ENCODE results near the gene GFRAL.

GFRAL gene

DNA sequence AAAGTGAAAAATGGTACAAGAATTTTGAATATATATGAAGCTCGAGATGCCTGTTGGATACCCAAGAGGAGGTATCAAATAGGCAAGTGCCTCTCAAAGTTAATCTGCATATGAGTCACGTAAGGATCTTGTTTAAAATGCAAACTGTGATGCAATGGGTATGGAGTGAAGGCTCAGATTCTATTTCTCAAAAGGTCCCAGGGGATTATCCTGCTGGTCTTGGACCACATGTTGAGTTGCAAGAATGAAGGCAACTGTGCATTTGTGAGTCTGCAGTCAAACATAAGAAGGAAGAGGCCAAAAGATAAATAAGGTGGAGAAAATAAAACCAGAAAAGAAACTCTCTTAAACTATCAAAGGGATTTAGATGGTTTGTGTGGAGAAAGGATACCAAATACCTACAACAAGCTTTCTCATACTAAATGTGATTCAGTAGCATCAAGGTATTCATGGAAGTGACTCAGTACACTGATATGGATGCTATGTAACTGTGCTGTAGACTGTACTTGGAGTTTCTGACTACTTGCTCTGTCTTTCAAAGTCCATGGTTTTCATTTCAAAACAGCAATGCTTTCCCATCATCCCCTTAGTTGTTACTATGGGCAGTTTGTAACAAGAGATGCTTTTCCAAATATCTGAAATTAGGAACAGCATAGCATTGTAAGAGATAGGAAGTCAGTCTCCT lies 106.3 kb downstream of the GFRAL start:
- DNase-seq (ENCODE audit: low read depth in 1 of 2, low spot score in 1 of 2), result no peak

DNA sequence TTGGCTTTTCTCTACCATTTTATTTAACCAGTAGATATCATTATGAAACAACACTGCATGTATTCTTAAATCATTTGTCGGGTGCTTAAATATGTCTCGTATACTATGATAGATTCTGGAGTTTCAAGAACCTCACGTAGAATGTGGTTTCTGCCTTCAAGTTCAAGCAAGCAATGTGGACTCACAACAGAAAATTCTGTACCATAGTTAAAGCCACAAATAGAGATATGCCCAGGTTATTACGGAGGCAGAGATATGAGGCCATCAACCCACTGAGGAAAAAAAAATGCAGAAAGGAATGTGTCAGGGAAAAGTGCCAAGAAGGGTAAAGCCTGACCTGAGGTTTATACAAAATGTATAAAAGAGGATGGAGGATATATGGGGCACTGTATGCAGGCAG lies 109.9 kb downstream of the GFRAL start:
- DNase-seq (ENCODE audit: low read depth in 1 of 2, low spot score in 1 of 2), result no peak

DNA sequence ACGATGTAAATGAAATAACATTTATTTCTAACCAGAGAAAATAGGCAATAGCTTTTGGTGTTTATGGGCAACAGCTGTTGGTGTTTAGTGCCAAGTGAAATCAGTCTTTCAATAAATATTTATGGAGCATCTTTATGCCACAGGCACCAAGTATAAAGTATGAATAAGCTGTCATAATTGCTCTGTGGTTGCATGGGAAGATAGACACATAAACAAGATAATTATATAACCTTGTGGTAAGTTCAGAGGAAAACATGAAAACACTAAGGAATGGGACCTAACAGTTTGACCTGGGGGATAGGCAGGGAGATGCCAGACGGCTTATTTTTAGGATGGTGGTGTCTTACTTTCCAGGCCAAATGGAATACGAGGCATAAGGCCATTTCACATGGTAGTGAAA lies 110.9 kb downstream of the GFRAL start:
- no peak for DNase-seq (ENCODE audit: low read depth in 1 of 2, low spot score in 1 of 2)

DNA sequence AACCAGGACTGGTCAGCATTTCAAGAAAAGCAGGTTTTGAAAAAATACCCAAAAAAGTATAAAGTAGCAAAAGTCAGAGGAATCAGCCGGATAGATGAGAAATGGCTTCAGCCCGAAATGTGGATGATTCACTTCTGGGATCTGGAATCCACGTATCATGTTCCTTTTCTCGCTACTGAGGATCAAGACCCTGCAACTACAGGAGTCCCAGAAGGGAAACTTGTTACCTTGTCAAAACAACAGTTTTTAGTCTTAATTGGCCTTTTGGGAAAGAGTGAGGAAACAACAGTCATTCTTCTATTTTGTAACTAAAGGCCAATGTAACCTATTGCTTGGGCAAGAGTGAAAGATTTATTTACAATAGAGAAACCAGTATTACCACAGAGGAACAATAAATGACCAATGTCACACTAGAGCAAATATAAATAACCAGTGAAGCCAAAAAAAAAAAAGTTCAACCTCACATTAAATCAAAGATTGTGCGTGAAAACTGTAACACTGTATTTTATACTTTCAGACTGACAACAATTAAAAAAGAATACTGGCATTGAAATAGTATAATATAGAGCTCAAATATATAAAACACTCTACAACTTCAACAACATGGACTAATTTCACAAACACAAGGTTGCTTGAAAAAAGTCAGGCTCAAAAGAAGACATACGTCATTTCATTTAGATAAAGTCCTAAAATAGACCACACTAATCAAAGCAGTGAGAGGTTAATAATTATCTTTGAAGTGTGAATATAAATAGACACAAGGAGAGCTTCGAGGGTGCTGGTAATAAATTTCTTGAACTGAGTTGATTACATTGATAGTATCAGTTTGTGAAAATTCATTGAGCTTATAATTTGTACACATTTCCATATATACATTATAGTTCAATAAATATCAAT lies 116.2 kb downstream of the GFRAL start:
- DNase-seq (ENCODE audit: low read depth in 1 of 2, low spot score in 1 of 2), result no peak

DNA sequence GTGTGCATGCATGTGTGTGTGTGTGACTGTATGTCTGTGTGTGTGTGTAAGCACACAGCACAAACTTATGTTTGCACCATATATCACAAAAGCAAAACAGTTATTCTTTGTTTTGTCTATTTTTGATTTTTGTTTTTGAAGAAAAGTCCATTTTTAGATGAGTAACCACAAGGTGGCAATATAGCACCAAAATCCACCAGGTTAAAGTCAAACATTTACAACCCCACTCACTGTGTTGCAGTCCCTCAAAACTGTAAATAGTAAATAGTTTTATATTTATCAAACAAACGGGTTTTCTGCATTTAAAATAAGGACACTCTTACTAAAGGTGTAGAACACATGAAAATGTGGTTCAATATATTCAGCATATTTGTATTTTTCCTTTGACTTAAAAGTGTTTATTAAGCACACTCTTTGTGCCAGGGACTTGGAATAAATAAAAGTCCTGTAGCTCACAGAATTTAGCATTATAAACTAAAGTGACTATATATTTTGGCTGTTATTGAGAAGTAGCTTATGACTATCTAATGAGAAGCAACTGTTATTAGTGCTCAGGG lies 118.5 kb downstream of the GFRAL start:
- DNase-seq (ENCODE audit: low read depth in 1 of 2, low spot score in 1 of 2), result no peak

DNA sequence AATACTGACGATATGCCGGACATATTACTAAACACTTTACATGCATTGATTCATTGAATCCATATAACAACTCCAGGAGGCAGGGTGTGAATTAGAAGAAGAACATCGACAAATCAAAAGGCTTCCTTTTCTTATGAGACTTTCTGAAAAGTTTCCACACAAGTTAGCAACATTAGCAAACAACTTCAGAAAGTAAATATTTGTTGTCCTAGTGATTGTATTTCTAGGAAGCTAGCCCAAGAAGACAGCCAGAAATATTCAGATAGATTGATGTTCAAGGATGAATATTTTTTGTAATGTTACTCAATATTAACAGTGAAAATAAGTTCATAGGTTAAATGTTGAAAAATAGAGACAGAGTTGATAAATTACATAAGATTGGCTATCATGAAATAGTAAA lies 120.6 kb downstream of the GFRAL start:
- DNase-seq (ENCODE audit: low read depth in 1 of 2, low spot score in 1 of 2), result no peak

DNA sequence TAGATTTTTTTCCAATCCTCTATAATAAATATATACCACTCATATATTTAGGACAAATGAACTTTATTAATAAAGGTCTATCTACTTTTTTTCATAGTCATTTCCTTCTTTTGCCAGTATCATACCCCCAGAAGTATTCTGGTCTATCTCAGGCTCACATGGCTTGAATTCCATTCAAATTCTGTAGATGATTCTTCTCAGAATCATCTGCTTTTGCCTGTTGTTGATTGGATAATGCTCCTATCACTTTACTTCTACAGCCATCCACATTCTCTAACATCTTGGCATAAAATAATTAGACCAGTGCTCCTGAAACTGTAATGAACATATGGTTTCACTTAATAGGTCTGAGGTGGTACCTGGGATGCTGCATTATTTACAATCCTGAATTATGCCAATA lies 121.2 kb downstream of the GFRAL start:
- DNase-seq (ENCODE audit: low read depth in 1 of 2, low spot score in 1 of 2), result no peak

DNA sequence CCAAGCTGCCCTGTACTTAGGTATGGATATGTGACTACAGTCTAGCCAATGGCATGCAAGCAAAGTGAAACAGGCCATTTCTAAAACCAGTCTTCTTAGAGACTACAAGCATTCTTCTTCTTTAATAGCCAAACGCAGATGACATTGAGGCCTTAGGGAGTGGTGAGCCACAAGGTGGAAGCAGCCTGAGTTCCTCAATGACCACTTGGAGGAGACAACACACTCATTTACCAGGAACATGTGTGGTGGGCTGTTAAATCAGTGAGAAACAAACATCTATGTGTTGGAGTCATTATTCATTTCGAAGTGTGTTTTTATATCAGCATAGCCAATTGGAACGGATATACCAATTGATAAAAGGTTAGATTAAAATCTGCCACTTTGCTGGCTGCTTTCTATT lies 122.0 kb downstream of the GFRAL start:
- no peak for DNase-seq (ENCODE audit: low read depth in 1 of 2, low spot score in 1 of 2)

DNA sequence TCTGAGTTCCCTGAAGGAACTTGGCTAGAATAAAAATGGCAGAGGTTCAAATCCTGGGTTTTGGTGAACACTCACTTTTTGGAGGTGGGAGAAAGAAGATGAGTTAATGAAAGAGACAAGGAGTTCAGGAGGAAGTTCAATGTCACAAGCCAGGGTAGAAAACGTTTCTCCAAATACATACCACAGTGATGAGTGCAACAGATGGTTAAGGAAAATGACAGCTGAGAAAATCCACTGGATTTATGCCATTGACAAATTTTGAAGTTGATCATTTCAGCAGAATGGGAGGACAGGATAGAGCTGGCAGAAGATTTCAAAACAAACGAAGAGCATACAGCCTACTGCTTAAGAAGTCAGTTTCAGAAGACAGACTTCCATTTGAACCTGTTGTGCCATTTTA lies 122.7 kb downstream of the GFRAL start:
- no peak for DNase-seq (ENCODE audit: low read depth in 1 of 2, low spot score in 1 of 2)

All from stimulated activated CD4-positive, alpha-beta T cell treated with anti-CD3 and anti-CD28 coated beads, Interleukin-15, amount 100 ng/mL, for 1 hour (primary cell).